PFSK-1 (cell line): ENCODE measurements around the gene AGBL5.

Source experiments
- FOXP2 ChIP-seq: optimal IDR thresholded peaks from 2 replicates; pipeline ENCODE3; 2011; ENCODE audit warnings: borderline replicate concordance, control low read depth, inconsistent platforms; ENCODE audit not compliant: insufficient read depth; ENCODE audit errors: extremely low read length, extremely low read depth
- POLR2AphosphoS5 ChIP-seq: IDR thresholded peaks from 2 replicates; pipeline ENCODE4 v1.6.1; 2012; ENCODE audit warnings: low read depth, mild to moderate bottlenecking, control low read depth, low read length, moderate library complexity
- REST ChIP-seq, 2 experiments: IDR thresholded peaks; 2 replicates each; pipeline versions ENCODE4 v1.6.1 to v1.8.0; 2011 to 2012; ENCODE audit warnings: low read depth in 2 of 2, low read length in 2 of 2, control low read depth in 1 of 2, inconsistent platforms in 1 of 2, mild to moderate bottlenecking in 1 of 2, moderate library complexity in 1 of 2; ENCODE audit not compliant: insufficient read depth in 1 of 2
- SIN3A ChIP-seq: IDR thresholded peaks from 2 replicates; pipeline ENCODE4 v1.6.1; 2012; ENCODE audit warnings: mild to moderate bottlenecking, low read length, moderate library complexity, borderline replicate concordance; ENCODE audit not compliant: insufficient read depth
- TAF1 ChIP-seq: IDR thresholded peaks from 2 replicates; pipeline ENCODE4 v1.6.1; 2012; ENCODE audit warnings: low read length, control low read depth, borderline replicate concordance; ENCODE audit not compliant: insufficient read depth

The AGBL5 gene

GRCh38 chr2:27050281-27050995, 1.0 kb upstream of the AGBL5 start:
- TF ChIP-seq FOXP2 = no peak
- TF ChIP-seq SIN3A = no peak
- TF ChIP-seq REST (IDR thresholded peaks at IDR 0.05; ENCODE audit: insufficient read depth in 1 of 2, low read depth in 2 of 2, low read length in 2 of 2) = 0 out of 4 replicates have a peak, but pooled peaks of 1 of the 2 experiments have one; percentile 30

- no peak for TF ChIP-seq TAF1
- TF ChIP-seq FOXP2 = no peak
- TF ChIP-seq SIN3A = no peak
- TF ChIP-seq REST (IDR thresholded peaks at IDR 0.05; ENCODE audit: insufficient read depth in 1 of 2, low read depth in 2 of 2, low read length in 2 of 2) = no peak
- no peak for TF ChIP-seq POLR2AphosphoS5
These were observed 606 bp downstream of the AGBL5 start for GRCh38 chr2:27051902-27052645.

GRCh38 chr2:27053321-27053720, 1.9 kb downstream of the AGBL5 start:
- no peak for TF ChIP-seq FOXP2
- no peak for TF ChIP-seq POLR2AphosphoS5
- no peak for TF ChIP-seq SIN3A
- no peak for TF ChIP-seq REST (IDR thresholded peaks at IDR 0.05; ENCODE audit: insufficient read depth in 1 of 2, low read depth in 2 of 2, low read length in 2 of 2)
- TF ChIP-seq TAF1 = no peak

GRCh38 chr2:27053776-27054175, 2.3 kb downstream of the AGBL5 start:
- no peak for TF ChIP-seq POLR2AphosphoS5
- no peak for TF ChIP-seq SIN3A
- no peak for TF ChIP-seq TAF1
- no peak for TF ChIP-seq REST (IDR thresholded peaks at IDR 0.05; ENCODE audit: insufficient read depth in 1 of 2, low read depth in 2 of 2, low read length in 2 of 2)
- no peak for TF ChIP-seq FOXP2
